ENCODE data around the gene HERPUD2. TPM values are rescaled to one million over a fixed set of nuclear protein-coding genes. Genes with fewer than 3 reads are reported as not detected.
"Not testable (repeated sequence)": the region's sequence is repeated elsewhere in the genome, so short reads cannot be mapped to it uniquely, and the experiment has no call there.

Gene HERPUD2
- total RNA-seq, 1 donor from 2014 or later, result 28.0 TPM

DNA sequence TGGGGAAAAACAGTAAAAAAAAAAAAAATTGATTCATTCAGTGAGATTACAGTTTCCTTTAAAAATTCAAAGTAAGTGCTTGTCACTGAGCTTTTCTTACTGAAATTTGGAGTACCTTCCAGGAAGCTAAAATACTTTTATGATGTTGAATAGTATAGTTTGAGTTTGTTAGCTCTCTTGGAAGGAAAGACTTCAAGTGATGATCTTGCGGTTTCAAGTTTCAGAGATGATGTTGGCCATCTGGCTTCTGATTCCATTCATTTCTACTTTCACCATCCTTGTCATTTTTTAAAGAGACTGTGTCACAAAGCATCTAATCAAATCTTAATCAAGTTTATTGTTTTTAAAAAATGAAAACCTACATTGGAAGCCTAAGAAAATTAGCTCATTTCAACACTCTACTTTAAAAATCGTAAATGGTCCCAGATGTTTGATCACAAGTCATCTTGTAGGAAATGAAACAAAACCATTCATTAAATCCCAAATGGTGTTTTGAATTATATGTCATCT is 4.9 kb upstream of the HERPUD2 start:
- H3K4me3 ChIP-seq (ENCODE audit: insufficient read depth, low read depth, low read length), result no peak overlapping the region
- DNase-seq (ENCODE audit: low read depth) (no peak), FAIRE-seq (no peak)
- H3K4me1 ChIP-seq (ENCODE audit: insufficient read depth, low read length), result peaks cover 18% of the 10 kb centered on the region
- Mint-ChIP-seq H3K27ac (ENCODE audit: unreplicated experiment) (no peak overlapping the region), H3K9me3 (ENCODE audit: unreplicated experiment) (no peaks in the 10 kb centered on the region), H3K4me3 (ENCODE audit: unreplicated experiment) (no peak overlapping the region), H3K4me1 (ENCODE audit: low read depth, unreplicated experiment) (peaks cover 20% of the 10 kb centered on the region), H3K27me3 (ENCODE audit: low read depth, unreplicated experiment) (no peaks in the 10 kb centered on the region), H3K36me3 (ENCODE audit: low read depth, unreplicated experiment) (no peaks in the 10 kb centered on the region)
- no peaks in the 10 kb centered on the region for H3K36me3 ChIP-seq (ENCODE audit: insufficient read depth, low read length)
- TF ChIP-seq, protein P1, sequence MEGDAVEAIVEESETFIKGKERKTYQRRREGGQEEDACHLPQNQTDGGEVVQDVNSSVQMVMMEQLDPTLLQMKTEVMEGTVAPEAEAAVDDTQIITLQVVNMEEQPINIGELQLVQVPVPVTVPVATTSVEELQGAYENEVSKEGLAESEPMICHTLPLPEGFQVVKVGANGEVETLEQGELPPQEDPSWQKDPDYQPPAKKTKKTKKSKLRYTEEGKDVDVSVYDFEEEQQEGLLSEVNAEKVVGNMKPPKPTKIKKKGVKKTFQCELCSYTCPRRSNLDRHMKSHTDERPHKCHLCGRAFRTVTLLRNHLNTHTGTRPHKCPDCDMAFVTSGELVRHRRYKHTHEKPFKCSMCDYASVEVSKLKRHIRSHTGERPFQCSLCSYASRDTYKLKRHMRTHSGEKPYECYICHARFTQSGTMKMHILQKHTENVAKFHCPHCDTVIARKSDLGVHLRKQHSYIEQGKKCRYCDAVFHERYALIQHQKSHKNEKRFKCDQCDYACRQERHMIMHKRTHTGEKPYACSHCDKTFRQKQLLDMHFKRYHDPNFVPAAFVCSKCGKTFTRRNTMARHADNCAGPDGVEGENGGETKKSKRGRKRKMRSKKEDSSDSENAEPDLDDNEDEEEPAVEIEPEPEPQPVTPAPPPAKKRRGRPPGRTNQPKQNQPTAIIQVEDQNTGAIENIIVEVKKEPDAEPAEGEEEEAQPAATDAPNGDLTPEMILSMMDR (IDR thresholded peaks at IDR 0.05; ENCODE audit: insufficient read depth, low read depth, low read length), result no peak
- no peak for TF ChIP-seq EZH2 (IDR thresholded peaks at IDR 0.05; ENCODE audit: insufficient read depth, low read length)
- H3K27me3 ChIP-seq (ENCODE audit: insufficient read depth, low read length), result no peaks in the 10 kb centered on the region
- no peak overlapping the region for H2AFZ ChIP-seq (ENCODE audit: low read depth, low read length)
- H3K9ac ChIP-seq (ENCODE audit: low read length), result no peak overlapping the region
- H3K4me2 ChIP-seq (ENCODE audit: low read length), result no peak overlapping the region
- H4K20me1 ChIP-seq (ENCODE audit: insufficient read depth, low read length), result no peaks in the 10 kb centered on the region
- H3K27ac ChIP-seq (ENCODE audit: low read depth, low read length), result no peak overlapping the region
- H3K9me3 ChIP-seq (ENCODE audit: insufficient read depth, low read depth, low read length), result no peaks in the 10 kb centered on the region
- H3K79me2 ChIP-seq (ENCODE audit: insufficient read depth, low read length), result peaks cover 10% of the 10 kb centered on the region

- Histone ChIP-seq H3K79me2 (ENCODE audit: insufficient read depth, low read length) (peaks cover 25% of the 10 kb centered on the region), H3K4me1 (ENCODE audit: insufficient read depth, low read length) (peaks cover 26% of the 10 kb centered on the region)
- H3K27me3 Mint-ChIP-seq (ENCODE audit: low read depth, unreplicated experiment); H4K20me1 ChIP-seq (ENCODE audit: insufficient read depth, low read length); H3K27ac ChIP-seq (ENCODE audit: low read depth, low read length); H3K4me2 ChIP-seq (ENCODE audit: low read length); H3K36me3 ChIP-seq (ENCODE audit: insufficient read depth, low read length); H3K36me3 Mint-ChIP-seq (ENCODE audit: low read depth, unreplicated experiment); H3K9me3 Mint-ChIP-seq (ENCODE audit: unreplicated experiment); DNase-seq (ENCODE audit: low read depth); H2AFZ ChIP-seq (ENCODE audit: low read depth, low read length); H3K27me3 ChIP-seq (ENCODE audit: insufficient read depth, low read length); H3K9ac ChIP-seq (ENCODE audit: low read length); H3K4me3 ChIP-seq (ENCODE audit: insufficient read depth, low read depth, low read length); H3K9me3 ChIP-seq (ENCODE audit: insufficient read depth, low read depth, low read length); H3K4me3 Mint-ChIP-seq (ENCODE audit: unreplicated experiment); FAIRE-seq: not testable (repeated sequence)
- H3K27ac Mint-ChIP-seq (ENCODE audit: unreplicated experiment), result peak overlapping the region; percentile 7
- peaks cover 22% of the 10 kb centered on the region for H3K4me1 Mint-ChIP-seq (ENCODE audit: low read depth, unreplicated experiment)
Measured at GRCh38 chr7:35698382-35698781, 3.4 kb upstream of the HERPUD2 start.

- H3K4me2 ChIP-seq (ENCODE audit: low read length), result peak overlapping the region; percentile 56
- Mint-ChIP-seq H3K4me1 (ENCODE audit: low read depth, unreplicated experiment) (peaks cover 28% of the 10 kb centered on the region), H3K4me3 (ENCODE audit: unreplicated experiment) (peak overlapping the region; percentile 95), H3K36me3 (ENCODE audit: low read depth, unreplicated experiment) (no peaks in the 10 kb centered on the region), H3K9me3 (ENCODE audit: unreplicated experiment) (no peaks in the 10 kb centered on the region), H3K27ac (ENCODE audit: unreplicated experiment) (peak overlapping the region; percentile 79), H3K27me3 (ENCODE audit: low read depth, unreplicated experiment) (no peaks in the 10 kb centered on the region)
- H3K4me3 ChIP-seq (ENCODE audit: insufficient read depth, low read depth, low read length), result no peak overlapping the region
- FAIRE-seq (peak; percentile 85), DNase-seq (ENCODE audit: low read depth) (peak; percentile 54)
- H4K20me1 ChIP-seq (ENCODE audit: insufficient read depth, low read length), result no peaks in the 10 kb centered on the region
- no peaks in the 10 kb centered on the region for H3K36me3 ChIP-seq (ENCODE audit: insufficient read depth, low read length)
- H2AFZ ChIP-seq (ENCODE audit: low read depth, low read length), result no peak overlapping the region
- H3K27me3 ChIP-seq (ENCODE audit: insufficient read depth, low read length), result no peaks in the 10 kb centered on the region
- no peak for TF ChIP-seq EZH2 (IDR thresholded peaks at IDR 0.05; ENCODE audit: insufficient read depth, low read length)
- TF ChIP-seq, protein P1 (IDR thresholded peaks at IDR 0.05; ENCODE audit: insufficient read depth, low read depth, low read length), result no peak
- peak overlapping the region; percentile 2 for H3K27ac ChIP-seq (ENCODE audit: low read depth, low read length)
- H3K4me1 ChIP-seq (ENCODE audit: insufficient read depth, low read length), result peaks cover 30% of the 10 kb centered on the region
- H3K9ac ChIP-seq (ENCODE audit: low read length), result no peak overlapping the region
- H3K79me2 ChIP-seq (ENCODE audit: insufficient read depth, low read length), result peaks cover 33% of the 10 kb centered on the region
- no peaks in the 10 kb centered on the region for H3K9me3 ChIP-seq (ENCODE audit: insufficient read depth, low read depth, low read length)
Measured at GRCh38 chr7:35697414-35698175, 2.7 kb upstream of the HERPUD2 start.

Data from astrocyte (in vitro differentiated cells and primary cell).